ENCODE data around the gene NHLH2.

The NHLH2 gene

GRCh38 chr1:115796897-115797296 is 44.0 kb downstream of the NHLH2 start:
- DNase-seq: no peak

- no peak for DNase-seq
These were observed 44.9 kb downstream of the NHLH2 start for GRCh38 chr1:115796036-115796435.

GRCh38 chr1:115794976-115795639 is 45.8 kb downstream of the NHLH2 start:
- DNase-seq: no peak

GRCh38 chr1:115793162-115793561 is 47.8 kb downstream of the NHLH2 start:
- DNase-seq: no peak

- DNase-seq: no peak
These were observed 49.1 kb downstream of the NHLH2 start for GRCh38 chr1:115791816-115792215.

- no peak for DNase-seq
These were observed 50.1 kb downstream of the NHLH2 start for GRCh38 chr1:115790846-115791245.

DNA sequence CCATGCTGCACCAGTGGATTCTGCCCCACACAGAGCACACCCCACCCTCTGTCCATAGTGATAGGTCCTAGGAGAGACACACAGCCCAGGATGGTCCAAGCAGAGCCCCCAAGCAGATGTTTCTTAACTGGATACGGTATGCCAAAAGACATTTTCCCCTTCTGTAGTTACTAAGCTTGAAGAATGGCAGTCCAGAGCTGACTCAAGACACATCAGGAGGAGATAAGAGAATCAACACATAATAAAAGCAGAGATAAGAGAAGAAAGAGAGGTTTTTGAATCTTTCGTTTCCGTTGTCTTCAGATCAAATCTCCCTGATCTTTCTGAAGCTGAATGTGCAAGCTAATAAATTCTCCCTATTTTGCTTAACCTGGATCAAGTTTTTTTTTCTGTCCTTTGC is 50.6 kb downstream of the NHLH2 start:
- no peak for DNase-seq

Data from RPMI8226 (cell line).